GM19463 (cell line): ENCODE data around the gene PCYT2.

Experiments
- ATAC-seq: cut with Tn5 transposase; IDR thresholded peaks from one replicate; pipeline ENCODE4 v1.9.1; 2021; ENCODE audit warnings: mild to moderate bottlenecking, moderate library complexity; ENCODE audit not compliant: unreplicated experiment

Gene PCYT2

DNA sequence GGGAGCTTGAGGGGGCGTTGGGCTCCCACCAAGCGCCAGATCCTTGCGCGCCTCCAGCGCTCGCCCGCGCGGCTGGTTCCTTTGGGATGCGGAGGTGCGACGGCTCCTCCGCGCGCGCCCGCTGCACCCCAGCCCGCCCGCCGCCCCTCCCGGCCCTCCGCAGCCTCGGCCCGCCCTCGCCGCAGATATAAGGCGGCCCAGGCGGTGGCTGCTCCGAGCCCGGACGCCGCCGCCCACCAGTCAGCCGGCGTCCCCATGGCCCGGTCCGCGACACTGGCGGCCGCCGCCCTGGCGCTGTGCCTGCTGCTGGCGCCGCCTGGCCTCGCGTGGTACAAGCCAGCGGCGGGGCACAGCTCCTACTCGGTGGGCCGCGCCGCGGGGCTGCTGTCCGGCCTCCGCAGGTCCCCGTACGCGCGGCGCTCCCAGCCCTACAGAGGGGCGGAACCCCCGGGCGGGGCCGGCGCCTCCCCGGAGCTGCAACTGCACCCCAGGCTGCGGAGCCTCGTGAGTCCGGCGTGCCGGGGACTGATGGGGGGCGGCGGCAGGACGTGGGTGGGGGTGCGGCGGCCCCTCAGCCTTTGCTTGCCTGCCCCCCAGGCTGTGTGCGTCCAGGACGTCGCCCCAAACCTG lies 9.1 kb downstream of the PCYT2 start, which contains the start of gene NPB:
NPB (plus strand) TSS at position 216 of the 630 bp plus-strand sequence; CDS start at position 256, 40 bp downstream.
- ATAC-seq, result no peak

DNA sequence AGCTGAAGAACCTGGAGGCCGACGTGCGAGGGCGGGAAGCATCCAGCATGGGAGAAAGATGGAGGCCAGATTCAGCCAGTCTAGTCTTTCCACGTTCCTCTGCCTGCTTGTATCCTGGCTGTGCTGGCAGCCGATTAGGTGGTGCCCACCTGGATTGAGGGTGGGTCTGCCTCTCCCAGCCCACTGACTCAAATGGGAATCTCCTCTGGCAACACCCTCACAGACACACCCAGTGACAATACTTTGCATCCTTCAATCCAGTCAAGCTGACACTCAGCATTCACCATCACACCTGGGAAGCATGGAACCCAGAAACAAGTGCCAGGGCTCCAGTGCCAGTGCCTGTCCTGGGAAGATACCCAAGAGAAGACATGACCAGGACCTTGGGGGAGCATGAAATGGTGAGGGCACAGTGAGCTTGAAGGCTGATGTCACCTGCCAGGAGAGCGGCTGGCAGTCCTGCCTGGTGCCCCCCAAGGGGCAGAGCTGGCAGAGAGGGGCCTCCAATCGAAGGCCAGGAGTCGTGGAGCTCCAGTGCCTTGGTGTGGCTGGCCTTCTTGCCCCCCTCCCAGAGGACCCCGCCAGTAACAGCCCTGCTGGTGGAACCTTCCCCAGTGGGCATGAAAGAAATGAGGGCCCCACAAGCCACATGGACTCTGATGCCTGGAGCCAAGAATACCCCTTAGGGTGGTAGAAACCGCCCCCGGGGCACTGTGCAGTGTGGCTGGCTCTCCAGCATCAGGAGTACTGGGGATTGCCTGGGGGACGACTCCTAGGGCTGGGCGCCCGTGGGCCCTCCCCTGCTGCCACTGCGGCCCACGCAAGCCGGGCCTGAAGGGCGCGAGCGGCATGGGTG lies 9.8 kb downstream of the PCYT2 start:
- ATAC-seq, result no peak

DNA sequence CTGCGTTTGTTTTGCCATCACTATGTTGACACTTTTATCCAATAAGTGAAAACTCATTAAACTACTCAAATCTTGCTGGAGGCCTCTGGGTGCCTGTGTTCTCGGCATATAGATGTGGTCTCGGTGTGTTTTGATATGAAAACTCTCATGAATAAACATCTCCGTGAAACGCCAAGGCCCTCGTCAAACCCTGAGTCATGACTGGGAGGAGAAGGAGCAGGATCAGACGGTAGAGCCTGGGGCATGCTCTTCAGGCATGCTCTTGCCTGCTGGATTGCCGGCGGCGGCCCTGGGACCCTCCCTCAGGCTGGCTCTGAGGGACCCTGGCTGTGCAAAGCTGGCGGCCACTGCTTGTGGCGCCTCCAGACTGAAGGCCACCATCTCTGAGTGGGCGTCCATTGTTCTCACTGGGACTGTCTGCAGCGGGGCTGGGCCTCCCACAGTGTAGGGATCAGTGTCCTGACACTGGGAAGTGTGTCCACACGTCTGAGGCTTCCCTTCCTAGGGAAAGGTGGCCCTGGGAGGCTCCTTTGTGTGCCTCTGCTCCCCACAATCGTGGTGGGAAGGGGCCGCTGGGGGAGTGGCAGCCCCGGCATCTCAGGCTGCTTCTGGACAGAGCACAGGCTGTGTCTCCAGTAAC lies 10.9 kb downstream of the PCYT2 start:
- ATAC-seq, result no peak

GRCh38 chr17:81899514-81900166 lies 11.6 kb downstream of the PCYT2 start:
- ATAC-seq, result no peak

GRCh38 chr17:81898885-81899284 lies 12.3 kb downstream of the PCYT2 start:
- no peak for ATAC-seq

- ATAC-seq, result no peak
These were observed 13.0 kb downstream of the PCYT2 start for GRCh38 chr17:81898029-81898866.

GRCh38 chr17:81895400-81895799 lies 15.8 kb downstream of the PCYT2 start:
- ATAC-seq, result no peak

GRCh38 chr17:81891303-81891552 lies 20.0 kb downstream of the PCYT2 start:
- ATAC-seq, result peak; percentile 7

DNA sequence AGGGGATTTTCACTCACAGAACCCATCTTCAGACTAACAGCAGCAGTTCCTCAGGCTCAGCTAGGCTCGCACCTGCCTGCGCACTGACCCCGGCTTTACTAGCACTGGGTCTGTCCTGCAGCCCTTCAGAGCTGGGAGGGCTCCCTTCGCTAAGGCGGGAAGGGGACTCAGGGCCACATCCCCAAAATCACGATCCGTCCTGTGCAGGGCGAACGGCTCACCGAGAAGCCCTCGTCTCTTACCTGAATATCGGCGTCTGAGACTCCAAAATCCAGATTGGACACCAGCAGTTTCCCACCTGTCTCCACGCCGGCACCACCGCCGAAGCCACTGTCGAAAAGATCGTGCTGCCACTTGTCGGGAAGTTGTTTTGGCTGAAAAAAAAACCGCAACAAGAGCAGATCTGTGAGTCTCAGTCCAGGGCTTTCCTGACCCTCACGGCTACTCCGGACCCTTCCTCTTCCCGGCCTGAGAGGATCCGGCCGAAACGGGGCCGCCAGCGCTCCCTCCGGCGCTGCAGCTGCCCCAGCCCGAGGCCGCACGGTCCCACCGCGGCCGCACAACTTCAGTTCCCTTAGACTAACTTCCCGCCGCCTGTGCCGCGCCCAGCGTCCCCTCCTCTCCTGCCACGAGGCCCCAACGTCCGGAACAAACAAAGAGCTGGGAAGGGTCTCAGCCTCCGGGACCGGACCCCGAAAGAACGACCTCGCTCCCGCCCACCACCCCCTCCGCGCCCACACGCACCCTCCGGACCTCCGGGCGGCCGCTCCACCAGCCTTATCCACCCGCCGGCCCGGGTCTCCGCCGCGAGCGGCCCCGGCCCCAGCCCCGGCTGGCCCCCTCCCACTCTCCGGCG lies 20.5 kb downstream of the PCYT2 start:
- no peak for ATAC-seq

GRCh38 chr17:81889602-81890001 lies 21.6 kb downstream of the PCYT2 start:
- no peak for ATAC-seq

DNA sequence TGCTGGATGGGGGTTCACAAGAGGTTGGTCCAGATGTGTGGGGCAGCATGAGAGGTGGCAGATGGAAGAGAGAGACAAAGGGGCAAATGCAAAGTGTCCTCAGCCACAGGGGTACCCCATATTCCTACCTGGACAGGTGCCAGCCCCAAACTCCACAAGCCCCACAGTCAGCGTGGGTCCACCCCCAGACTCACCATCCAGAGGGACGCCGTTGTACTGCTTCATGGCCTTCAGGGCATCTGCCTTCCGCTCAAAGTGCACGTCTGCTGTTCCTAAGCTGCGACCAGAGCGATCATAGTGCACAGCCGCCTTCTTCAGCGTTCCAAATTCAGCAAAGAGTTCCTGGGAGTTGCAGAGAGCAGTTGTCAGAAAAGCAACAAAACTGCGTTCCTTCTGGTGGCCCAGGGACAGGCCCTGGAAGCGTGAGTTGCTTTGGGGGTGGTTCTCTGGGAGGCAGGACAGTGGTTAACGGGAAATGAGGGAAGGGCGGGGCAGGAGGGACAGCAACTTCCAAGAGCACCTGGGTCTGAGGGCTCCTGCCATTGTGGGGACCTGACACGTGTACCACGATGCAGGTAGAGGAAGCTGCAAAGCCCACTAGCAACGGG lies 22.1 kb downstream of the PCYT2 start:
- ATAC-seq, result no peak

- ATAC-seq, result no peak
These were observed 22.9 kb downstream of the PCYT2 start for GRCh38 chr17:81888105-81888987.

- no peak for ATAC-seq
These were observed 25.2 kb downstream of the PCYT2 start for GRCh38 chr17:81885869-81886548.

DNA sequence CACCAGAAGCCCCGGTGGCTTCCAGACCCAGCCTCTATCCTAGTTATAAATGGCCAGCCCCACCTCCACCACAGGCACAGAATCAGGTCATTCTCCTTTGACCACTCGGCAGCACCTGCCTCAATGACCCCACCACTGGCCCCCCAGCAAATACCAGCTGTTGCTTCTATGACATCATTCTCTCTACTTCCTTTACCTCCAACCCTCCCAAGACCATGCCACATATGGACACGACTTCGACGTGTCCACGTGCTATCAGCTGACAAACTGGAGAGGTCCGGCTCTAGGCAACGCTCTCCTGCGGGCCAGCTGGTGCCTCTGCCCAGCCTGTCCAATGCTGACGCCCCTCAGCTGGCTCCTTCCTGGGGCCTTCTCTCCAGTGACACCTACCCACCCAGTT lies 25.7 kb downstream of the PCYT2 start:
- ATAC-seq, result no peak

DNA sequence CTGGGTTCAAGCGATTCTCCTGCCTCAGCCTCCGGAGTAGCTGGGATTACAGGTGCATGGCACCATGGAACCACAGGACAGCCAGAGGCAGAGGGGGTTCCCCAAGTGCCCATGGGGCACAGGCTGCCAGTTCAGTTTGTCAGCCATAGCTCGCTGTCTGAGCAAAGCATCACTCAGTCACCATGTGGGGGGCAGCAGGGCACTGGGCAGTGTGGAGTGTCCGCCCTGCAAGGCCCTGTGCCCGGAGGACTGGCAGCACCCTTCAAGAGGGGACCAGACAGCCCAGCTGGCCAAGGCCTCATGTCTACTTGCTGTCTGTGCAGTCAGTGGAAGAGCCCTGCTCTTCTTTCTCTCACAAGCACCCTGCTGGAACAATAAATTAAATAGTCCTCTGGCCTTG lies 26.2 kb downstream of the PCYT2 start:
- no peak for ATAC-seq

DNA sequence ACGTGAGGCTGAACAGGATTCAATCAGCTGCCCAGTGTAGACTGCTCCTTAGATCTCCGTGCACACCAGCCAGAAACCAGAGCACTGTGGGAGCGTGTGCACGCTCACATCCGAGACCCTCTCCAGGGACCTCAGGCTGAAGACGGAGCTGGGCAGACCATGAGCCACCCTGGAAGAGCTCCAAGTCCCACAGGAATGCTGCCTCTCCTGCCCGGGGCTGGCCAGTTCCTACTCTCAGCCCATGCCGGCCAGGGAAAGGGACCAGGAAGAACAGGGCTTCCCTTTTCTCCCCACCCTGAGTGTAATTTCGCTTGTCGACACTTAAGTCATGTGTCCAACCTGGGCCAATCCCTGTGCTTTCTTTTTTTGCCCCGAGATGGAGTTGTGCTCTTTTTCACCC lies 26.7 kb downstream of the PCYT2 start:
- ATAC-seq, result no peak

- no peak for ATAC-seq
These were observed 32.1 kb downstream of the PCYT2 start for GRCh38 chr17:81879121-81879520.

- no peak for ATAC-seq
These were observed 32.9 kb downstream of the PCYT2 start for GRCh38 chr17:81878294-81878693.
